Tibial nerve (tissue), 4 donors: ENCODE data around the gene TMEM176A. TPM values are rescaled to one million over a fixed set of nuclear protein-coding genes. Genes with fewer than 3 reads are reported as not detected.

ENCODE experiments used
- DNase-seq, 2 donors: peaks; one replicate each; pipeline ENCODE4 v3.0.0-alpha.2; 2019; ENCODE audit warnings: low spot score in 2 of 2
- H3K27ac ChIP-seq, 4 donors: fragments of 200-600 bp; sonication (generic) in 3 of 4; one replicate each; pipeline ENCODE4 v1.5.1; 2017 to 2019; ENCODE audit warnings: mild to moderate bottlenecking in 1 of 4
- H3K27me3 ChIP-seq, 2 donors: fragments of 200-600 bp; sonication (generic) in 1 of 2; one replicate each; pipeline versions ENCODE4 v1.5.1 to v1.6.0; 2017 to 2019
- H3K36me3 ChIP-seq, 3 donors: fragments of 200-600 bp; sonication (generic); one replicate each; pipeline ENCODE4 v1.5.1; 2018 to 2019
- H3K4me1 ChIP-seq, 4 donors: fragments of 200-600 bp; sonication (generic) in 3 of 4; one replicate each; pipeline ENCODE4 v1.5.1; 2017 to 2019
- H3K4me3 ChIP-seq, 4 donors: fragments of 200-600 bp; sonication (generic) in 3 of 4; one replicate each; pipeline ENCODE4 v1.5.1; 2017 to 2019; ENCODE audit warnings: mild to moderate bottlenecking in 1 of 4, moderate library complexity in 1 of 4
- H3K9me3 ChIP-seq, 4 donors: fragments of 200-600 bp; sonication (generic) in 3 of 4; one replicate each; pipeline ENCODE4 v1.5.1; 2017 to 2019
- CTCF ChIP-seq, 5 experiments: fragments of 200-600 bp in 3 of 5; fragments of 450-650 bp in 2 of 5; sonication (generic) in 3 of 5; IDR thresholded peaks; one replicate each; pipeline ENCODE4 v1.5.1; 2016 to 2019; ENCODE audit warnings: antibody characterized with exemption in 5 of 5, mild to moderate bottlenecking in 3 of 5, moderate library complexity in 2 of 5
- EP300 ChIP-seq, 2 donors: sonication (generic); formaldehyde crosslinking; IDR thresholded peaks; one replicate each; pipeline ENCODE4 v1.6.1; 2017; ENCODE audit warnings: antibody characterized with exemption in 2 of 2, mild to moderate bottlenecking in 1 of 2
- POLR2A ChIP-seq, 2 donors: fragments of 450-650 bp; IDR thresholded peaks; one replicate each; pipeline ENCODE4 v1.6.1; 2017; ENCODE audit warnings: antibody characterized with exemption in 2 of 2, mild to moderate bottlenecking in 2 of 2, moderate library complexity in 2 of 2
- WGBS, 2 donors: methylation state at CpG; one replicate each; pipeline ENCODE4 v1.1.5; 2018; 5-methylcytosine and 5-hydroxymethylcytosine counted together
- total RNA-seq, 4 donors: library from RNA; depleted of rRNA; stranded (reverse); fragments of >200 nt; gene quantifications; one replicate each; pipeline ENCODE4 v1.1.0, GENCODE V29; 2016

The TMEM176A gene
- total RNA-seq, 4 donors from 2014 or later, result 21.8 to 62.4 (median 36.1) TPM

- no peak for DNase-seq
- no peaks in the 10 kb centered on the region for H3K36me3 ChIP-seq
- no peaks in the 10 kb centered on the region for H3K27me3 ChIP-seq
- TF ChIP-seq POLR2A (IDR thresholded peaks at IDR 0.05) (no peak), CTCF (IDR thresholded peaks at IDR 0.05) (no peak), EP300 (IDR thresholded peaks at IDR 0.05) (no peak)
- no peak overlapping the region for H3K4me3 ChIP-seq
- no peaks in the 10 kb centered on the region for H3K4me1 ChIP-seq
- H3K27ac ChIP-seq, result peak overlapping the region in 2 of 4 donors; percentile 9 to 47
- WGBS, 2 donors, result 24 to 38% methylated on average over 5 of the region's 5 CpGs
- H3K9me3 ChIP-seq, result peaks cover 0 to 25% (median 6%) of the 10 kb centered on the region in 4 donors
Observed at GRCh38 chr7:150820148-150820547, 19.6 kb downstream of the TMEM176A start.

- TF ChIP-seq EP300 (IDR thresholded peaks at IDR 0.05), result no peak
- TF ChIP-seq POLR2A (IDR thresholded peaks at IDR 0.05), result no peak
- no peak for TF ChIP-seq CTCF (IDR thresholded peaks at IDR 0.05)
- Histone ChIP-seq H3K9me3 (peaks cover 0 to 24% (median 6%) of the 10 kb centered on the region in 4 donors), H3K27me3 (no peaks in the 10 kb centered on the region), H3K27ac (peak overlapping the region in 2 of 4 donors; percentile 9 to 47), H3K4me1 (no peaks in the 10 kb centered on the region), H3K36me3 (no peaks in the 10 kb centered on the region), H3K4me3 (no peak overlapping the region)
- no peak for DNase-seq
- WGBS, 2 donors, result 61 to 68% methylated on average over 7 of the region's 7 CpGs
Observed at GRCh38 chr7:150820578-150821198, 20.1 kb downstream of the TMEM176A start.

- no peak for TF ChIP-seq CTCF (IDR thresholded peaks at IDR 0.05)
- no peak for TF ChIP-seq EP300 (IDR thresholded peaks at IDR 0.05)
- TF ChIP-seq POLR2A (IDR thresholded peaks at IDR 0.05), result no peak
- WGBS, 2 donors, result 90 to 92% methylated on average over 8 of the region's 8 CpGs
- H3K27me3 ChIP-seq, result no peaks in the 10 kb centered on the region
- H3K4me3 ChIP-seq, result no peak overlapping the region
- peaks cover 0 to 11% (median 0%) of the 10 kb centered on the region in 4 donors for H3K9me3 ChIP-seq
- no peaks in the 10 kb centered on the region for H3K36me3 ChIP-seq
- H3K27ac ChIP-seq, result no peak overlapping the region
- DNase-seq, result no peak
- no peaks in the 10 kb centered on the region for H3K4me1 ChIP-seq
Observed at GRCh38 chr7:150823043-150823442, 22.5 kb downstream of the TMEM176A start.

- H3K4me3 ChIP-seq, result no peak overlapping the region
- 83 to 87% methylated on average over 10 of the region's 10 CpGs for WGBS, 2 donors
- H3K36me3 ChIP-seq, result no peaks in the 10 kb centered on the region
- no peaks in the 10 kb centered on the region for H3K4me1 ChIP-seq
- no peak overlapping the region for H3K27ac ChIP-seq
- H3K27me3 ChIP-seq, result no peaks in the 10 kb centered on the region
- DNase-seq, result no peak
- peaks cover 0 to 11% (median 0%) of the 10 kb centered on the region in 4 donors for H3K9me3 ChIP-seq
- TF ChIP-seq EP300 (IDR thresholded peaks at IDR 0.05) (no peak), CTCF (IDR thresholded peaks at IDR 0.05) (no peak), POLR2A (IDR thresholded peaks at IDR 0.05) (no peak)
Observed at GRCh38 chr7:150823484-150824126, 23.0 kb downstream of the TMEM176A start.
